Ishikawa (cell line): ENCODE measurements around the gene RXRG.

Source experiments
- CEBPB ChIP-seq: IDR thresholded peaks from 2 replicates; pipeline ENCODE4 v1.6.1; 2012
- EGR1 ChIP-seq: IDR thresholded peaks from 2 replicates; pipeline ENCODE4 v1.6.1; 2012
- EP300 ChIP-seq: IDR thresholded peaks from 2 replicates; pipeline ENCODE4 v1.6.1; 2012; ENCODE audit warnings: borderline replicate concordance
- FOXM1 ChIP-seq: IDR thresholded peaks from 2 replicates; pipeline ENCODE4 v1.6.1; 2012; ENCODE audit warnings: low read depth, borderline replicate concordance
- MAX ChIP-seq: IDR thresholded peaks from 2 replicates; pipeline ENCODE4 v1.6.1; 2012
- RAD21 ChIP-seq: IDR thresholded peaks from 2 replicates; pipeline ENCODE4 v1.6.1; 2012; ENCODE audit warnings: low read depth
- TAF1 ChIP-seq: IDR thresholded peaks from 2 replicates; pipeline ENCODE4 v1.6.1; 2012; ENCODE audit warnings: low read depth, mild to moderate bottlenecking
- TCF12 ChIP-seq: IDR thresholded peaks from 2 replicates; pipeline ENCODE4 v1.6.1; 2012; ENCODE audit warnings: low read depth
- USF1 ChIP-seq: IDR thresholded peaks from 2 replicates; pipeline ENCODE4 v1.6.1; 2012
- ZBTB7A ChIP-seq: IDR thresholded peaks from 2 replicates; pipeline ENCODE4 v1.6.1; 2012; ENCODE audit warnings: low read depth

- TF ChIP-seq MAX (no peak), EP300 (no peak), EGR1 (no peak), TAF1 (no peak), ZBTB7A (no peak), FOXM1 (no peak), CEBPB (no peak), TCF12 (no peak), RAD21 (no peak), USF1 (no peak)
Measured at GRCh38 chr1:165356876-165357275, 88.0 kb downstream of the RXRG start.
